Fibroblast of lung (primary cell): Measurements from ENCODE around the gene ZBTB39. TPM values are rescaled to one million over a fixed set of nuclear protein-coding genes. Genes with fewer than 3 reads are reported as not detected.
A peak's percentile ranks its signal among the peaks of the same experiment; 100 is the strongest.

Source experiments
- DNase-seq, 2 donors: peaks; one replicate each; pipeline versions ENCODE4 v3.0.0 to v3.0.0-alpha.2; 2010; ENCODE audit warnings: low read depth in 2 of 2
- H2AFZ ChIP-seq: 2 replicates; pipeline ENCODE4 v1.5.1; 2012; ENCODE audit warnings: low read length, control low read depth, inconsistent platforms
- H3K27ac ChIP-seq: 2 replicates; pipeline ENCODE4 v1.5.1; 2011; ENCODE audit warnings: low read length, control low read depth; ENCODE audit not compliant: insufficient read depth
- H3K27me3 ChIP-seq: 2 replicates; pipeline ENCODE4 v1.5.1; 2011; ENCODE audit warnings: mild to moderate bottlenecking, low read length; ENCODE audit not compliant: control insufficient read depth, insufficient read depth
- H3K36me3 ChIP-seq: 2 replicates; pipeline ENCODE4 v1.5.1; 2011; ENCODE audit warnings: low read length; ENCODE audit not compliant: control insufficient read depth, insufficient read depth
- H3K4me1 ChIP-seq: 2 replicates; pipeline ENCODE4 v1.5.1; 2011; ENCODE audit warnings: low read length; ENCODE audit not compliant: control insufficient read depth, insufficient read depth; ENCODE audit errors: extremely low read depth
- H3K4me2 ChIP-seq: 2 replicates; pipeline ENCODE4 v1.5.1; 2011; ENCODE audit warnings: low read length, control low read depth; ENCODE audit not compliant: insufficient read depth; ENCODE audit errors: extremely low read depth
- H3K4me3 ChIP-seq, 4 experiments: fragments of 200-600 bp in 1 of 4; sonication (generic) in 1 of 4; replicated peaks in 1 of 4; 2 replicates each; pipeline ENCODE4 v1.5.1; 2011 to 2016; ENCODE audit warnings: low read length in 4 of 4, low read depth in 3 of 4, mild to moderate bottlenecking in 3 of 4, control low read depth in 2 of 4, inconsistent platforms in 1 of 4, mixed read lengths in 1 of 4; ENCODE audit not compliant: insufficient read depth in 1 of 4; ENCODE audit errors: control extremely low read depth in 1 of 4
- H3K79me2 ChIP-seq: 2 replicates; pipeline ENCODE4 v1.5.1; 2012; ENCODE audit warnings: mild to moderate bottlenecking, low read length, inconsistent platforms; ENCODE audit not compliant: control insufficient read depth, insufficient read depth
- H3K9ac ChIP-seq: 2 replicates; pipeline ENCODE4 v1.5.1; 2011; ENCODE audit warnings: mild to moderate bottlenecking, low read length, control low read depth; ENCODE audit not compliant: insufficient read depth
- H3K9me3 ChIP-seq: 2 replicates; pipeline ENCODE4 v1.5.1; 2012; ENCODE audit warnings: low read depth, low read length; ENCODE audit not compliant: control insufficient read depth, insufficient read depth
- H4K20me1 ChIP-seq: 2 replicates; pipeline ENCODE4 v1.5.1; 2011; ENCODE audit warnings: low read length; ENCODE audit not compliant: control insufficient read depth, insufficient read depth; ENCODE audit errors: extremely low read depth
- CTCF ChIP-seq, 2 donors: IDR thresholded peaks in 1 of 2; conservative IDR thresholded peaks in 1 of 2; 1 replicate in 1 of 2; 2 replicates in 1 of 2; pipeline ENCODE4 v1.5.1; 2011 to 2012; ENCODE audit warnings: low read length in 2 of 2, control low read depth in 1 of 2, inconsistent platforms in 1 of 2, low read depth in 1 of 2, mild to moderate bottlenecking in 1 of 2
- EZH2 ChIP-seq: IDR thresholded peaks from 2 replicates; pipeline ENCODE4 v1.5.1; 2012; ENCODE audit warnings: low read length, control low read depth, mild to moderate bottlenecking; ENCODE audit errors: missing control alignments
- polyA plus RNA-seq, 2 donors: library from polyadenylated mRNA; depleted of rRNA in 1 of 2; stranded (reverse) in 1 of 2; unstranded in 1 of 2; fragments of >200 nt; gene quantifications; 2 replicates each; pipeline ENCODE4 v1.2.1, GENCODE V29; 2011 to 2012; ENCODE audit warnings: missing spikeins in 1 of 2
- total RNA-seq: library from RNA; depleted of rRNA; stranded (reverse); fragments of >200 nt; gene quantifications from 2 replicates; pipeline ENCODE4 v1.2.1, GENCODE V29; 2014

The ZBTB39 gene
- total and polyA plus RNA-seq, 2 donors (not counting 1 experiment from before 2014, with no cell fraction given): 3.2 to 3.8 TPM

GRCh38 chr12:57048423-57049118 lies 42.2 kb upstream of the ZBTB39 start:
- peaks cover 6% of the 10 kb centered on the region for H3K27me3 ChIP-seq
- no peak overlapping the region for H2AFZ ChIP-seq
- no peaks in the 10 kb centered on the region for H3K9me3 ChIP-seq
- TF ChIP-seq EZH2 (no peak), CTCF (conservative IDR thresholded peaks at IDR 0.05 in 1 of 2, IDR thresholded peaks at IDR 0.05 in 1 of 2; ENCODE audit: low read depth in 1 of 2, low read length in 2 of 2) (no peak)
- no peak for DNase-seq
- no peaks in the 10 kb centered on the region for H3K36me3 ChIP-seq
- H3K4me1 ChIP-seq: no peaks in the 10 kb centered on the region
- H3K9ac ChIP-seq: no peak overlapping the region
- H3K79me2 ChIP-seq: no peaks in the 10 kb centered on the region
- H3K4me3 ChIP-seq: no peak overlapping the region
- no peaks in the 10 kb centered on the region for H4K20me1 ChIP-seq
- H3K27ac ChIP-seq: no peak overlapping the region
- no peak overlapping the region for H3K4me2 ChIP-seq

DNA sequence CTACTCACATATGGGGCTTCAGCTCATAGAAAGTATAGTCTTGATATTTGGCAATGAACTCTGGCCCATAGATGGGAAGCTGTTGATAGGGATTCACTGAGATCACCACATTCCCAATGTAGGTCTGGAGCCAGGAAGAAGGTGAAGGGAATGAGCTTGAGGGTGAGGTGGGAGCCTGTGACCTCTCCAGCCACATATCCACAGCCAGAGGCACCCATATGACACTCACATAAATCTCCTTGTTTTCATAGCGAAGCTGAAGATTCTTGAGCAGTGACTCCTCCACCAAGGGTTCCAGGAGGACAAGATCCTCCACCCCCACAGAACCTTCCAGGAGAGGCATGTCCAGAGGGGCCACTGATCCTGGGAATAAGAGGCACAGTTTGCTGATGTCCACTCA lies 41.6 kb upstream of the ZBTB39 start:
- no peak overlapping the region for H3K4me2 ChIP-seq
- H3K27me3 ChIP-seq: peaks cover 8% of the 10 kb centered on the region
- no peak for TF ChIP-seq CTCF (conservative IDR thresholded peaks at IDR 0.05 in 1 of 2, IDR thresholded peaks at IDR 0.05 in 1 of 2; ENCODE audit: low read depth in 1 of 2, low read length in 2 of 2)
- no peak for TF ChIP-seq EZH2
- H3K4me1 ChIP-seq: no peaks in the 10 kb centered on the region
- H2AFZ ChIP-seq: no peak overlapping the region
- H3K4me3 ChIP-seq: no peak overlapping the region
- no peaks in the 10 kb centered on the region for H3K9me3 ChIP-seq
- H3K36me3 ChIP-seq: no peaks in the 10 kb centered on the region
- no peaks in the 10 kb centered on the region for H4K20me1 ChIP-seq
- no peaks in the 10 kb centered on the region for H3K79me2 ChIP-seq
- no peak overlapping the region for H3K27ac ChIP-seq
- DNase-seq: peak in 1 of 2 donors; percentile 40
- no peak overlapping the region for H3K9ac ChIP-seq

DNA sequence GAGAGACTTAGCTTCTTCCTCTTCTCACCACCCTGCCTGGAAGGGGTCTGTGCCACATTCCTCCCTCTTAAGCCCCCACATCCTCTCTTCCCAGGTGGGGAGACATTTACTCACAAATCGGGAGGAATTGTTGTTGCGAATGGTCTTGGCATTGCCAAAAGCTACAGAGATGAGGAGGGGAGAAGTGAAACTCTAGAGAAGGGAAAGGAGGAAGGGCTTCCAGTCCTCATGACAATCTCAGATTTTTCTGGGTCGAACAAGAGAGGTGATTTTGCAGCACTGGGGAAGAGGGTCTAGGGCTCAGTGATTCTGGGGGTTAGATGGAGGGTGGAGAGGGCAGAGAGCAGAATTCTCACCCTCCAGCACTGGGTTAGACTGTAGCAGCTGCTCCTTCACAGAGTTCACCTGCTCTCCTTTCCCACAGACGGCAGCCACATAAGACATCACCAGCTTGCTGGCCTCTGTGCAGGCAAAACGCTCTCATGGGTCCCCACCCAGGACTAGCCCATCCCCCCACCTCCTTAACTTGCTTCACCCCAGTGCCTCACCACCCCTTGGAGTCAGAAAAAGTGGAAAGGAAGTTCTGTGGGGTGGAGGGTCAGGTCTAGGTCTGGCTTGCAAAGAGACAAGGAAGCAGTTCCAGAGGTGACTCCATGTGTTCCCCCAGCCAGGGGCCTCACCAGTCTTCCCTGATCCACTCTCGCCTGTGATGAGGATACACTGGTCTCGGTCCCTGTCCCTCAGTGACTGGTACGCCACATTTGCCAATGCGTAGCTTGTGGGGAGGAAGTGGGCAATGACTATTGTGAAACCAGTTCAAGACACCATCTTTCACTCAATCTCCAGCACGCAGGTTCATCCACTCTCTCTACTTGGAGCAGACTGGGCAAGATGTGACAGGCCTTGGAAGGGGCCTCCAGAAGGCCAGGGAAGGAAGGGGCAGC lies 40.9 kb upstream of the ZBTB39 start:
- Histone ChIP-seq H4K20me1 (no peaks in the 10 kb centered on the region), H3K9ac (no peak overlapping the region), H3K4me1 (no peaks in the 10 kb centered on the region), H2AFZ (no peak overlapping the region), H3K27me3 (peaks cover 12% of the 10 kb centered on the region), H3K36me3 (no peaks in the 10 kb centered on the region), H3K27ac (no peak overlapping the region), H3K4me3 (no peak overlapping the region), H3K79me2 (no peaks in the 10 kb centered on the region), H3K4me2 (no peak overlapping the region), H3K9me3 (no peaks in the 10 kb centered on the region)
- DNase-seq: no peak
- TF ChIP-seq EZH2 (no peak), CTCF (conservative IDR thresholded peaks at IDR 0.05 in 1 of 2, IDR thresholded peaks at IDR 0.05 in 1 of 2; ENCODE audit: low read depth in 1 of 2, low read length in 2 of 2) (no peak)
